ENCODE results near the gene PLPPR1. TPM values are rescaled to one million over a fixed set of nuclear protein-coding genes. Genes with fewer than 3 reads are reported as not detected.

Gene PLPPR1
- total RNA-seq: not detected

- Mint-ChIP-seq H3K4me1 (ENCODE audit: low read depth) (no peaks in the 10 kb centered on the region), H3K9me3 (ENCODE audit: insufficient read depth) (no peaks in the 10 kb centered on the region), H3K27me3 (ENCODE audit: low read depth) (peaks cover 41% of the 10 kb centered on the region), H3K36me3 (ENCODE audit: low read depth) (no peaks in the 10 kb centered on the region), H3K27ac (no peak within 1 kb of the TSS), H3K4me3 (no peak within 1 kb of the TSS)
- ChIA-PET POLR2A (no interaction called here), CTCF (no interaction called here)
- DNase-seq (no peak), ATAC-seq (peak; percentile 33)
These were observed at the start of gene PLPPR1 for GRCh38 chr9:101028346-101029314. PLPPR1 (plus strand) TSS chr9:101028727.

DNA sequence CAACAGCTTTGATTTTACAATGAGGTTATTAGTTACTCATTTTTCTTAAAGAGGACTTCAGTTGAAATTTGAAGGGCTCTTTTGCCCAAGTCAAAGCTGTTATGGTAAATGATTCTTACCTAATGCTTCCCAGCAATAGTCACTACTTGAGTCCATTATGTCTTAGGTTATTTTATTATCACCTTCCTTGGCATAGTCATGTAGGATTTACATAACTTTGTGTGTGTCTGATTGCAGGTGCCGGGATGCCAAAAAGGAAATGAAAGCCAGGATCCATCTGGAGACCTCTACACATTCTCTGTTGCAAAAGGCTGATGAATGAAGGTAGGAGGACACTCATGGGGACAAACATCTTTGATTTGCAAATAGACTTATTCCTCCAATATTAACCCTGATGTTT is 38.8 kb upstream of the PLPPR1 start:
- CTCF ChIA-PET: no interaction called here

GRCh38 chr9:100990605-100991381 is 37.7 kb upstream of the PLPPR1 start:
- H3K4me1 Mint-ChIP-seq (ENCODE audit: low read depth): no peaks in the 10 kb centered on the region

More for the DNA sequence above, 38.8 kb upstream of the PLPPR1 start:
- no peak overlapping the region for H3K4me3 Mint-ChIP-seq
- H3K27ac Mint-ChIP-seq: no peak overlapping the region
- no peaks in the 10 kb centered on the region for H3K27me3 Mint-ChIP-seq (ENCODE audit: low read depth)
- H3K36me3 Mint-ChIP-seq (ENCODE audit: low read depth): no peaks in the 10 kb centered on the region
- no peaks in the 10 kb centered on the region for H3K4me1 Mint-ChIP-seq (ENCODE audit: low read depth)
- DNase-seq (no peak), ATAC-seq (no peak)
- H3K9me3 Mint-ChIP-seq (ENCODE audit: insufficient read depth): no peaks in the 10 kb centered on the region
- POLR2A ChIA-PET: no interaction called here

GRCh38 chr9:100992632-100993031 is 35.9 kb upstream of the PLPPR1 start:
- ChIA-PET CTCF (interaction anchor here (0.7 kb wide), 1 partner anchor 21 kb away, joined by 3 read pairs; no protein-coding TSS in a partner anchor), POLR2A (no interaction called here)
- DNase-seq: no peak
- Mint-ChIP-seq H3K4me3 (no peak overlapping the region), H3K36me3 (ENCODE audit: low read depth) (no peaks in the 10 kb centered on the region), H3K27me3 (ENCODE audit: low read depth) (no peaks in the 10 kb centered on the region), H3K9me3 (ENCODE audit: insufficient read depth) (no peaks in the 10 kb centered on the region), H3K27ac (no peak overlapping the region), H3K4me1 (ENCODE audit: low read depth) (no peaks in the 10 kb centered on the region)
- ATAC-seq: no peak

More at GRCh38 chr9:100990605-100991381, 37.7 kb upstream of the PLPPR1 start:
- ATAC-seq (no peak), DNase-seq (no peak)
- no peak overlapping the region for H3K27ac Mint-ChIP-seq
- no peak overlapping the region for H3K4me3 Mint-ChIP-seq
- H3K36me3 Mint-ChIP-seq (ENCODE audit: low read depth): no peaks in the 10 kb centered on the region
- CTCF ChIA-PET: no interaction called here
- H3K27me3 Mint-ChIP-seq (ENCODE audit: low read depth): no peaks in the 10 kb centered on the region
- H3K9me3 Mint-ChIP-seq (ENCODE audit: insufficient read depth): no peaks in the 10 kb centered on the region
- POLR2A ChIA-PET: no interaction called here

DNA sequence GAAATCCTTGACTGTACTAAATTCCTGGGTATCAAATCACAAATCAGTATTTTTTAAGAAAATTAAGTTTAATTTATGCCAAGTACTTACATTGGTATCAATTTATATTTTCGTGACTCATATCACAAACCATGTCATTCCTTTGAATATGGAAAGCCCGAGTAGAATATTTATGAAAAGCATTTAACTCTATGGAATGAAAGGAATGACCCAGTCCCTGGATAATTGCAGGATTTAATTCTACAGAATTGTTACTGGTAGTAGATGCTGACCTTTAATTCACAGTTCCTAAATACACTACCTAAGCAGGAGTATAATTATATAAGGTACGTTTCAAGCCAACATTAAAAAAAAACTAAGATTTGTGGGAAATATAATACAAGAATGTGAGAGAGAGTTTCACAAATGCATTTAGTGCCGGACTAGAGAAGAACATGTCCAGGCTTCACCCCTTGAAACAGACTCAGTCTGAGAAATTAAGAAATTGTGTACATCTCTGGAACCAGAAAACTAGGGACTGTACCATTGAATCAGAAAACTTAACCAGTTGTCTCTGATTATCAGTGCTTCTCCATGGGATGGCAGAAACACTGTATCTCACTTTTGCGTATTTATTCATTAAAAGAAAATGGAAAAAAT is 28.5 kb upstream of the PLPPR1 start:
- Mint-ChIP-seq H3K4me1 (ENCODE audit: low read depth) (no peaks in the 10 kb centered on the region), H3K27ac (no peak overlapping the region), H3K9me3 (ENCODE audit: insufficient read depth) (no peaks in the 10 kb centered on the region), H3K4me3 (no peak overlapping the region), H3K36me3 (ENCODE audit: low read depth) (no peaks in the 10 kb centered on the region), H3K27me3 (ENCODE audit: low read depth) (no peaks in the 10 kb centered on the region)
- ChIA-PET POLR2A (no interaction called here), CTCF (no interaction called here)
- ATAC-seq (no peak), DNase-seq (no peak)

DNA sequence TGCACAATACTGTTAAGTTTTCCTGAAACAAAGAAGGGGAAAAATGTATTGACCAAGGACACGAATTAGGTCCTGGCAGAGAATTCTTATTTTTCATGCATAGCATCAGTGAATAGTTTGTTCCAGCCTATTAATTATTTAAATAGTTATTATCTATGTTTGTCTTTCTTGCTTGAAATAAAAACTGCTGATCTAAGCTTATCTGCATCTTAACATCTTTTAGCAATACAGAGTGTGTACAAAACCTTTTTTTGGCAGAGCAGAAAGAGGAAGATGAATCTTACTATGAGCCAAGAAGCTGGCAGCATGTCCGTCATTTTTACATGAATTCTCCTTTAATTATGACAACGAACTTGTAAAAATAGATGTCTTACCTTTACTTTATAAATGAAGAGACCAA is 23.3 kb upstream of the PLPPR1 start:
- no peak for DNase-seq
- ATAC-seq: no peak
- ChIA-PET CTCF (no interaction called here), POLR2A (no interaction called here)
- Mint-ChIP-seq H3K27me3 (ENCODE audit: low read depth) (no peaks in the 10 kb centered on the region), H3K9me3 (ENCODE audit: insufficient read depth) (peaks cover 3% of the 10 kb centered on the region), H3K4me1 (ENCODE audit: low read depth) (no peaks in the 10 kb centered on the region), H3K4me3 (no peak overlapping the region), H3K36me3 (ENCODE audit: low read depth) (no peaks in the 10 kb centered on the region), H3K27ac (no peak overlapping the region)

GRCh38 chr9:101014566-101014965 is 14.0 kb upstream of the PLPPR1 start:
- Mint-ChIP-seq H3K4me3 (no peak overlapping the region), H3K27me3 (ENCODE audit: low read depth) (no peaks in the 10 kb centered on the region), H3K9me3 (ENCODE audit: insufficient read depth) (no peaks in the 10 kb centered on the region), H3K4me1 (ENCODE audit: low read depth) (no peaks in the 10 kb centered on the region), H3K36me3 (ENCODE audit: low read depth) (no peaks in the 10 kb centered on the region), H3K27ac (no peak overlapping the region)
- ChIA-PET CTCF (no interaction called here), POLR2A (no interaction called here)
- DNase-seq (no peak), ATAC-seq (no peak)

DNA sequence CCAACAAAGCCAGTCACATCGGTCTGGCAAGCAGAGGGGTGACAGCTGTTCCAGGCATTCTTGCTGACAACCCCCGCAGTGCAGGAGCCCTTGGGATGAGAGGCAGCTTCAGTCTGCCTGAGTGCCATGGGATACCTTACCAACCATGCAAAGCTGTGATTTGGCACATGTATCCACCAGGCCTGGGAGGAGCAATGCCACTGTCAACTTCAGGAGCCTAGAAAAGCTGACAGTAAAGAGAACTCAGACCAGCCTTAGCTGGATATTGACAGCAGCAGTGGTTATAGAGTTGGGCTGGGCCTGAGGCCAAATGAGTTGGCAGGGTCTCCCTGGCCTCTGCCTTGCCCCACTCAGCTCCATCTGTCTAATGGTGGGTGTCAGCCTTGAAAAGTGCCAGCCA is 10.1 kb upstream of the PLPPR1 start:
- no peak for ATAC-seq
- DNase-seq: no peak
- ChIA-PET CTCF (no interaction called here), POLR2A (no interaction called here)
- H3K36me3 Mint-ChIP-seq (ENCODE audit: low read depth): no peaks in the 10 kb centered on the region
- no peaks in the 10 kb centered on the region for H3K9me3 Mint-ChIP-seq (ENCODE audit: insufficient read depth)
- no peak overlapping the region for H3K27ac Mint-ChIP-seq
- no peak overlapping the region for H3K4me3 Mint-ChIP-seq
- H3K4me1 Mint-ChIP-seq (ENCODE audit: low read depth): no peaks in the 10 kb centered on the region
- H3K27me3 Mint-ChIP-seq (ENCODE audit: low read depth): no peaks in the 10 kb centered on the region

DNA sequence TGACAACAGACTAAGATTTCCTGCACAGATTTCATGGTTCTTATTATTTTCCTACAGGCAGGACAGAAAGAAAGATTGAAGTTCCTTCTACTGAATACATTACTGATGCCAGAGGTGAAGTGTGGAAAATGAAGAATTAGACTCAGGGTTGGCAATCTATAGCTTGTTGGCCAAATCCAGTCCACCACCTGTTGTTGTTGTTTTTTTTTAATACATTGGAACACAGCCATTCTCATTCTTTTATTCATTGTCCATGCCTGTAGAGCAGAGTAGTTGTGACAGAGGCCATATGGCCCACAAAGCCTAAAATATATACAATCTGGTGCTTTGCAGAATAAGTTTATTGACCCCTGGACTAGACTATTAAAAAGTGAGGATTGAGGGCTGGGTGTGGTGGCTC is 5.8 kb upstream of the PLPPR1 start:
- H3K4me1 Mint-ChIP-seq (ENCODE audit: low read depth): no peaks in the 10 kb centered on the region
- H3K36me3 Mint-ChIP-seq (ENCODE audit: low read depth): no peaks in the 10 kb centered on the region
- DNase-seq: no peak
- POLR2A ChIA-PET: no interaction called here
- H3K27me3 Mint-ChIP-seq (ENCODE audit: low read depth): peaks cover 12% of the 10 kb centered on the region
- H3K27ac Mint-ChIP-seq: no peak overlapping the region
- CTCF ChIA-PET: no interaction called here
- H3K4me3 Mint-ChIP-seq: no peak overlapping the region
- H3K9me3 Mint-ChIP-seq (ENCODE audit: insufficient read depth): no peaks in the 10 kb centered on the region
- no peak for ATAC-seq

GRCh38 chr9:101025940-101026339 is 2.6 kb upstream of the PLPPR1 start:
- ChIA-PET POLR2A (no interaction called here), CTCF (interaction anchor here (0.6 kb wide), 1 partner anchor 20 kb away, joined by 3 read pairs; no protein-coding TSS in a partner anchor)
- no peak for DNase-seq
- Mint-ChIP-seq H3K27me3 (ENCODE audit: low read depth) (peaks cover 34% of the 10 kb centered on the region), H3K36me3 (ENCODE audit: low read depth) (no peaks in the 10 kb centered on the region), H3K4me1 (ENCODE audit: low read depth) (no peaks in the 10 kb centered on the region), H3K27ac (no peak overlapping the region), H3K4me3 (no peak overlapping the region), H3K9me3 (ENCODE audit: insufficient read depth) (no peaks in the 10 kb centered on the region)
- ATAC-seq: no peak

DNA sequence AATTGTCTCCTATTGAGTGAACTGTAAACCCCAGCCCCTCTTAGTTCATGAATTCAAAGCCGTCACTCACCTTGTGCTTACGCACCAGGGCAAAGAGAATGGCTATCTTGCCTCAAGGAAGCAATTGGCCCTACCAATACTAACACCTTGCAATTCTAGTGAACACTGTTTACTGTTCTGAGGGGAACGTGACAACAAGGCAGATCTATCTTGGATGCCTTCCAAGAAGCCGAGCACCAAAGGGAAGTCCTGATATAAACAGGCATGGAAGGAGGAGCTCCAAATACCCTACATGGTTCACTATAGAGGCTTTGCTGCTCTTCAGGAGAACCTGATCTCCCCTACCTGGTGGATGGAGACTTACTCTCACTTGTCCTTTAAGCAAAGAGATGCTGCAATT is 1.7 kb upstream of the PLPPR1 start:
- no peaks in the 10 kb centered on the region for H3K9me3 Mint-ChIP-seq (ENCODE audit: insufficient read depth)
- H3K4me3 Mint-ChIP-seq: no peak overlapping the region
- no peaks in the 10 kb centered on the region for H3K4me1 Mint-ChIP-seq (ENCODE audit: low read depth)
- no peak overlapping the region for H3K27ac Mint-ChIP-seq
- DNase-seq (no peak), ATAC-seq (no peak)
- CTCF ChIA-PET: no interaction called here
- POLR2A ChIA-PET: no interaction called here
- H3K36me3 Mint-ChIP-seq (ENCODE audit: low read depth): no peaks in the 10 kb centered on the region
- peaks cover 38% of the 10 kb centered on the region for H3K27me3 Mint-ChIP-seq (ENCODE audit: low read depth)

GRCh38 chr9:101027236-101027635 is 1.3 kb upstream of the PLPPR1 start:
- POLR2A ChIA-PET: no interaction called here
- peaks cover 41% of the 10 kb centered on the region for H3K27me3 Mint-ChIP-seq (ENCODE audit: low read depth)
- H3K9me3 Mint-ChIP-seq (ENCODE audit: insufficient read depth): no peaks in the 10 kb centered on the region
- no peaks in the 10 kb centered on the region for H3K36me3 Mint-ChIP-seq (ENCODE audit: low read depth)
- no peak for ATAC-seq
- H3K4me3 Mint-ChIP-seq: no peak overlapping the region
- H3K4me1 Mint-ChIP-seq (ENCODE audit: low read depth): no peaks in the 10 kb centered on the region
- no peak for DNase-seq
- CTCF ChIA-PET: no interaction called here
- no peak overlapping the region for H3K27ac Mint-ChIP-seq

Data from activated CD8-positive, alpha-beta T cell treated with anti-CD3 and anti-CD28 coated beads, Interleukin-2, amount 10 ng/mL, durations not matched to agents 7 days and 5 days (primary cell).